Pancreas (tissue), 10 donors: ENCODE measurements around the gene ELAC1. TPM values are rescaled to one million over a fixed set of nuclear protein-coding genes. Genes with fewer than 3 reads are reported as not detected.

Experiments used
- ATAC-seq, 4 donors: fragments of 200-7000 bp; cut with Tn5 transposase; one replicate each; pipeline versions ENCODE4 v1.8.0 to v1.9.1; 2020; ENCODE audit warnings: mild to moderate bottlenecking in 4 of 4, moderate library complexity in 4 of 4
- DNase-seq, 6 donors: peaks; one replicate each; pipeline ENCODE4 v3.0.0-alpha.2; 2020
- FAIRE-seq: peaks from 2 replicates; lab custom pipeline; 2012; peaks lifted over from hg19 to GRCh38; lab: Jason Lieb, UNC
- H3K27ac ChIP-seq, 4 donors: fragments of 200-600 bp; sonication (generic); 1 replicate in 3 of 4; 2 replicates in 1 of 4; pipeline versions ENCODE4 v1.5.0 to v1.8.0; 2020
- H3K27me3 ChIP-seq, 4 donors: fragments of 200-600 bp; one replicate each; pipeline ENCODE4 v1.8.0; 2021
- H3K36me3 ChIP-seq, 3 donors: fragments of 200-600 bp; sonication (generic) in 1 of 3; one replicate each; pipeline versions ENCODE4 v1.5.0 to v1.8.0; 2020 to 2021
- H3K4me1 ChIP-seq, 3 donors: fragments of 200-600 bp; one replicate each; pipeline ENCODE4 v1.8.0; 2021
- H3K4me3 ChIP-seq, 4 donors: fragments of 200-600 bp; sonication (generic) in 2 of 4; one replicate each; pipeline versions ENCODE4 v1.5.0 to v1.8.0; 2020 to 2021
- H3K9me3 ChIP-seq, 4 donors: fragments of 200-600 bp; one replicate each; pipeline ENCODE4 v1.8.0; 2021
- WGBS, 2 donors: extraction: QIAGEN DNeasy Blood & Tissue Kit; methylation state at CpG; one replicate each; pipeline ENCODE4 v1.1.7; 2013; 5-methylcytosine and 5-hydroxymethylcytosine counted together
- intact Hi-C, 3 donors: fragments of 100-400 bp; cut with DNase I; formaldehyde crosslinking; loops; one replicate each; pipeline versions ENCODE4 v1.11.1 to v1.14.2; 2022
- polyA plus RNA-seq, 2 donors: library from polyadenylated mRNA; stranded (reverse); fragments of 200-250 nt; gene quantifications; one replicate each; pipeline ENCODE4 v1.2.3, GENCODE V29; 2013
- total RNA-seq, 6 donors: library from RNA; stranded (reverse); fragmentation: NEBNext Ultra II Directional in 4 of 6; extraction: Animal tissue kit (Norgen Biotek cat#: 25700) in 4 of 6; gene quantifications; one replicate each; pipeline versions ENCODE4 v1.2.1 to v1.2.4, GENCODE V29; 2021 to 2023
- TF ChIP-seq, protein P1 (sequence below), 4 donors: fragments of 200-600 bp; sonication (generic) in 3 of 4; IDR thresholded peaks; one replicate each; pipeline versions ENCODE4 v1.5.0 to v1.8.0; 2021; ENCODE audit warnings: antibody characterized with exemption in 4 of 4
- donor health status: healthy with polysubstance abuse.
- donor health status: DM: no; HTN: no; CAD: no; lungs with moderate emphysema.
- donor health status: DM: no; HTN: no; CAD: no.
- donor health status: control.
- donor health status: control.
- donor health status: Bipolar disorder and iron deficiency.
- donor health status: DM: yes; HTN: yes; CAD: no.
- donor health status: DM: no; HTN: no; CAD: no.
- donor health status: DM: no; HTN: no; CAD: no.
- donor health status: DM: yes; HTN: yes; CAD: no.

The ELAC1 gene
- total and polyA plus RNA-seq, 8 donors: 4.9 to 9.7 (median 5.9) TPM

- H3K36me3 ChIP-seq: no peaks in the 10 kb centered on the region
- no peak overlapping the region for H3K27ac ChIP-seq
- H3K27me3 ChIP-seq: no peaks in the 10 kb centered on the region
- ATAC-seq: no peak
- H3K9me3 ChIP-seq: no peaks in the 10 kb centered on the region
- TF ChIP-seq, protein P1, sequence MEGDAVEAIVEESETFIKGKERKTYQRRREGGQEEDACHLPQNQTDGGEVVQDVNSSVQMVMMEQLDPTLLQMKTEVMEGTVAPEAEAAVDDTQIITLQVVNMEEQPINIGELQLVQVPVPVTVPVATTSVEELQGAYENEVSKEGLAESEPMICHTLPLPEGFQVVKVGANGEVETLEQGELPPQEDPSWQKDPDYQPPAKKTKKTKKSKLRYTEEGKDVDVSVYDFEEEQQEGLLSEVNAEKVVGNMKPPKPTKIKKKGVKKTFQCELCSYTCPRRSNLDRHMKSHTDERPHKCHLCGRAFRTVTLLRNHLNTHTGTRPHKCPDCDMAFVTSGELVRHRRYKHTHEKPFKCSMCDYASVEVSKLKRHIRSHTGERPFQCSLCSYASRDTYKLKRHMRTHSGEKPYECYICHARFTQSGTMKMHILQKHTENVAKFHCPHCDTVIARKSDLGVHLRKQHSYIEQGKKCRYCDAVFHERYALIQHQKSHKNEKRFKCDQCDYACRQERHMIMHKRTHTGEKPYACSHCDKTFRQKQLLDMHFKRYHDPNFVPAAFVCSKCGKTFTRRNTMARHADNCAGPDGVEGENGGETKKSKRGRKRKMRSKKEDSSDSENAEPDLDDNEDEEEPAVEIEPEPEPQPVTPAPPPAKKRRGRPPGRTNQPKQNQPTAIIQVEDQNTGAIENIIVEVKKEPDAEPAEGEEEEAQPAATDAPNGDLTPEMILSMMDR (IDR thresholded peaks at IDR 0.05): no peak
- H3K4me3 ChIP-seq: no peak overlapping the region
- no peaks in the 10 kb centered on the region for H3K4me1 ChIP-seq
- intact Hi-C loops: no loop called here
- WGBS, 2 donors: 92 to 93% methylated on average over 5 of the region's 5 CpGs
- FAIRE-seq: no peak
- DNase-seq: no peak
Observed at GRCh38 chr18:51021226-51021965, 53.6 kb downstream of the ELAC1 start.

- H3K27me3 ChIP-seq: no peaks in the 10 kb centered on the region
- no peak for ATAC-seq
- H3K4me1 ChIP-seq: peaks cover 5 to 9% (median 6%) of the 10 kb centered on the region in 3 donors
- 74 to 79% methylated on average over 2 of the region's 2 CpGs for WGBS, 2 donors
- no peak for DNase-seq
- FAIRE-seq: no peak
- H3K36me3 ChIP-seq: no peaks in the 10 kb centered on the region
- TF ChIP-seq, protein P1 (IDR thresholded peaks at IDR 0.05): no peak
- H3K4me3 ChIP-seq: no peak overlapping the region
- no peak overlapping the region for H3K27ac ChIP-seq
- intact Hi-C loops: no loop called here
- H3K9me3 ChIP-seq: no peaks in the 10 kb centered on the region
Observed at GRCh38 chr18:51025512-51025911, 57.7 kb downstream of the ELAC1 start.

- H3K4me1 ChIP-seq: peaks cover 6 to 19% (median 18%) of the 10 kb centered on the region in 3 donors
- intact Hi-C loops: no loop called here
- H3K4me3 ChIP-seq: peak overlapping the region in 1 of 4 donors; percentile 70
- DNase-seq (no peak), ATAC-seq (no peak), FAIRE-seq (no peak)
- WGBS, 2 donors: 84 to 92% methylated on average over 4 of the region's 4 CpGs
- H3K9me3 ChIP-seq: no peaks in the 10 kb centered on the region
- H3K36me3 ChIP-seq: no peaks in the 10 kb centered on the region
- TF ChIP-seq, protein P1 (IDR thresholded peaks at IDR 0.05): no peak
- no peak overlapping the region for H3K27ac ChIP-seq
- H3K27me3 ChIP-seq: no peaks in the 10 kb centered on the region
Observed at GRCh38 chr18:51028201-51028805, 60.5 kb downstream of the ELAC1 start.

DNA sequence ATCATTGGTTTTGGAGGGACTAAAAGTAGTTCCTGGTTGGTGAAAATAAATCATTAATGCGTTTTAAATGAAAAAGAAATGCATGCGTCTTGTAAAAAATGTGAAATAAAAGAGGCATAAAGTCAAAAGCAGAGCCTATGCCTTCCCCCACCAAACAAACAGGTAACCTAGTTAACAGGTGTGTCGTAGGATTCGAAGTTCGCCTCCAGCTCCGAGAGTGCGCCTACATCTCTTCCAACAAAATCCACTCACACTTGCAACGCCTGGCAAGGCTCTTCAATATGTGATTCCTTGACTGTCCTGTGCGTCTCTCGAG, 61.5 kb downstream of the ELAC1 start:
- ATAC-seq: peak in 1 of 4 donors; percentile 26
- DNase-seq: no peak
- peak overlapping the region; percentile 65 to 75 (median 72) for H3K4me3 ChIP-seq

More for the DNA sequence above, 61.5 kb downstream of the ELAC1 start:
- FAIRE-seq: no peak
- Histone ChIP-seq H3K4me1 (peaks cover 6 to 19% (median 18%) of the 10 kb centered on the region in 3 donors), H3K27me3 (no peaks in the 10 kb centered on the region), H3K27ac (peak overlapping the region; percentile 89 to 99 (median 98)), H3K9me3 (no peaks in the 10 kb centered on the region), H3K36me3 (no peaks in the 10 kb centered on the region)
- WGBS, 2 donors: 1 to 2% methylated on average over 10 of the region's 10 CpGs
- intact Hi-C loops: no loop called here
- TF ChIP-seq, protein P1 (IDR thresholded peaks at IDR 0.05): no peak
